GM18867 (cell line): ENCODE data around the gene LPAR5.
"Not testable (repeated sequence)": the region's sequence is repeated elsewhere in the genome, so short reads cannot be mapped to it uniquely, and the experiment has no call there.

Source experiments
- ATAC-seq: cut with Tn5 transposase; IDR thresholded peaks from one replicate; pipeline ENCODE4 v1.9.1; 2021; ENCODE audit warnings: mild to moderate bottlenecking, moderate library complexity; ENCODE audit not compliant: unreplicated experiment

Gene LPAR5

GRCh38 chr12:6607751-6608591, 27.8 kb downstream of the LPAR5 start:
- peak; percentile 30 for ATAC-seq

GRCh38 chr12:6606331-6607131, 29.2 kb downstream of the LPAR5 start:
- no peak for ATAC-seq

DNA sequence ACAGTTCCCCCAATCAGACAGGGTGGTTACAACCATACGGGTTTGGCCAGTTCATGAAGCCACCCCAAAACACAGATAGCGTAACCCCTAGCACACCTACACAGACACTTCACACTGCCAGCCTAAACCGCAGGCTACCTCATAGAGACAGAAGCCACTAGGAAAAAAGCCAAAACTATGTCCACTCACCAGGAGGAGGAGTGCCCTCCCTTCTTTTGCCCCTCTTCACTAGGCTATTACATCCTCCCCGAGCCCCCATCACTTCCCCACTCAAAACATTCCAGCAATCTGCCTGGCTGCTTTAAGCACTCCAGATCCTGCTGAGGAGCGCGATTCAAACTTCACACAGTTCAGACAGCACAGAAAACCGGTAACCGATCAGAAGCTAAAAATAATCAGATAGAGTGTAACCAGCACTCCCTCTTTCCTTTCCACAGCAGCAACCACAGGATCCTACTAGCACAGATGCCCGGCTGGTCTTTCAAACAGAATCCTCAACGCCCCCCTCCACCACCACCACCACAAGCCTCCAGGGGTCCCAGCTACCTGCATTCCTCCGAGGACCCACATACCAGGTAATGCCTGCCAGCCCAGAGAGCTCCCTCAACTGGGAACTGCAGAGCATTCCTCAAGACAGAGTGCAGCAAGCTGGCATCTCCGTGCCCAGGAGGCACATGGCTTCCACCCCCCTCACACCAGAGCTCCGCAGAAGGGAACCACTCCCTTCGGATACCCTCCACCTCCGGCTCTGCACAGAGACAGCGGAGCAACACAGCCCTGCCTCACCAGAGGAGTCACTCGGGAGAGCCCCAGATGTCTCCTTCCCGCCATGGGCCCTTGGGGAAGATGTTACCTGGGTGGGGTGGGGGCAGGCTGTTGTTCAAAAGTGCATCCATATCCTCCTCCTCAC, 30.1 kb downstream of the LPAR5 start:
- ATAC-seq = no peak

DNA sequence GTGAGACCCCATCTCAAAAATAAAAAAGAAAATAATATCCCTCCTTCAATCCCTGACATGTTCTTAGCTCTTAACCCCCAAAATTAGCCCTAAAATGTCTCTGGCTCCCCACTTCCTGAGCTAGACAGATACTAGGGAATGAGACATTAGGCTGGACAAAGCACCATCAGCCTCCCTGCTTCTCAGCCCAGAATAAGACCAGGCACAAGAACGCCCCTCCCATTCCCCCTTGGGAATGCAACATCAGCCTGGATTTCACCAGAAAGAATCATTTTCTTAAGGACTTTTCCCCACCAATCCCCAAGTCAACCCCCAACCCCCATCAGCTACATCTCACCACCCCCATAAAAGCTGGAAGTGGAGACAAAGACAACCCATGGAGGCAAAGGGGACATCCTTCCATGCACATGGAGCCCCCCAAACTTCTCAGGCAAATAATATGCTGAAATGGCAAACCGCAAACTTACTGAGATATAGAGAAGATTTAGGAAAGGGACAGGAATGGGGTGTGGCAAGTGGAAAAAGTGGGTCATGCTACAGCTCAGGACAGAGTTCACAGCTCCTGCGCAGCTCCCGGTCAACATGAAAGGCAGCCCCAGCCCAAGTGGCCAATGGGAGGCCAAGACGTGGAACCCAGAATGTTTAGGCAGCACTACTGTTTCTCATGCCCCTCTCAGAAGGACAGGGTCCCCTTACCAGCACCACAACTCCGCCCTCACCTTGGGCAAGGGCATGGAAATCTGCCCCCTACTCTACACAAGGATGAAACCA, 31.3 kb downstream of the LPAR5 start:
- no peak for ATAC-seq

DNA sequence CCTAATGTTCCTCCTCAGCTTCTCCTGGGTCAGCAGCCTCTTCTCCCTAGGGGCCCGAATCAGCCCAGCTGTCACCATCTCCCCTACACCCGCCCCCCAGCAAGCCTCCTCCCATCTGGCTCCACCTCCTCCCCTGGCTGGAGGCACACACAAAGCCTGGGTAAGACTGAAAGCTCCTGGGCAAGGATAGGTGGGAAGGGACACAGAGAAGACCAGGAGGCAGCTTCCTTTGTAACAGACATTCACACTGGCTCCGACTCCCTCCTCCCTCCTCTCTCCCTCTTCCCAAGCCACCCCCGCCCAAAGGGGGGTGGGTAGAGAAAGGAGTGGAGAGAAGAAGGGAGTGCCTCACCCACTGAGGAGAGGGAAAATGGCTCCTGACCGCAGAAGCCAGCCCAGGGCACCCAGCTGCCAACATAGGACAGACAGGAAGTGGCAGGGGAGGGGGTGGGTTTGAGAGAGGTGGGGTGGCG, 32.6 kb downstream of the LPAR5 start:
- ATAC-seq = no peak

- ATAC-seq = no peak
Observed at GRCh38 chr12:6602526-6602925, 33.2 kb downstream of the LPAR5 start.

DNA sequence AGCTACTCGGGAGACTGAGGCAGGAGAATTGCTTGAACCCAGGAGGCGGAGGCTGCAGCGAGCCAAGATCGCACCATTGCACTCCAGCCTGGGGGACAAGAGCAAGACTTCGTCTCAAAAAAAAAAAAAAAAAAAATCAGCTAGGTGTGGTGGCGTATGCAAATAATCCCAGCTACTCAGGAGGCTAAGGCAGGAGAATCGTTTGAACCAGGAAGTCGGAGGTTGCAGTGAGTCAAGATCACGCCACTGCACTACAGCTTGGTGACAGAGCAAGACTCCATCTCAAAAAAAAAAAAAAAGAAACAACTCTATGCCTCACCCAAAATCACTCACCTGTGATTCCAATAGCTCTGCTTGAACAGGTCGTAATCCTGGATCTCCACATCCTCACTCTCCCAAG, 40.1 kb downstream of the LPAR5 start:
- not testable (repeated sequence) for ATAC-seq

GRCh38 chr12:6592087-6592486, 43.7 kb downstream of the LPAR5 start:
- no peak for ATAC-seq

- not testable (repeated sequence) for ATAC-seq
Observed at GRCh38 chr12:6586569-6586968, 49.2 kb downstream of the LPAR5 start.

DNA sequence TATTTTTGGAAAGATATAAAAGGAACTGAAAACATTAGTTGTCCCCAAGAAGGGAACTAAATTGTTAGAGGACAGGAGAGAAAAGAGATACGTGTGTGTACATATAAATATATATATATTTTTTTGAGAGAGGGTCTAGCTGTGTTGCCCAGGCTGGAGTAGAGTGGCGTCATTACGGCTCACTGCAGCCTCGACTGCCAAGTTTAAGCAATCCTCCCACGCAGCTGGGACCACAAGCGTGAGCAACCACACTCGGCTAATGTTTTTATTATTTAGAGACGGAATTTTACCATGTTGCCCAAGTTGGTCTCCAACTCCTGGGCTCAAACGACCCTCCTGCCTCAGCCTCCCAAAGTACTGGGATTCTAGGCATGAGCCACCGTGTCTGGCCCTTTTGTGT, 51.5 kb downstream of the LPAR5 start:
- no peak for ATAC-seq

- no peak for ATAC-seq
Observed at GRCh38 chr12:6582959-6583358, 52.8 kb downstream of the LPAR5 start.

DNA sequence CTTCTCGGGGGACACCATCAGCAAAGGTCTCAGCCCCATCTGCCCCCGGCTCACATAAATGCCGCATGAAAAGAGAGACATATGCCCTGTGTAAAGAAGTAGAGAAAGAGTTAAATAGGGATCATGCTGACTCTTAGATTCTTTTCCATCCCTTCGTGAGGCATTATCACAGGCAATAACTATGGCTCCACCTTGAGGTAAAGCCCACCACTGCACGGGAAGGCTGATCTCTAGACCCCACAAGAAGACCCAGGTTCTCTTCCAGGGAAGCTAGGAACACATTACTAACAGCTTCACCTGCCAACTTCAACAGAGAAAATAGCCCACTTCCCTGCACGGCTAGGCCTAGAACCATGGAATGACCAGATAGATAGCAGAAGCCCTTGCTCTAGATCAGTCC, 53.6 kb downstream of the LPAR5 start:
- no peak for ATAC-seq

DNA sequence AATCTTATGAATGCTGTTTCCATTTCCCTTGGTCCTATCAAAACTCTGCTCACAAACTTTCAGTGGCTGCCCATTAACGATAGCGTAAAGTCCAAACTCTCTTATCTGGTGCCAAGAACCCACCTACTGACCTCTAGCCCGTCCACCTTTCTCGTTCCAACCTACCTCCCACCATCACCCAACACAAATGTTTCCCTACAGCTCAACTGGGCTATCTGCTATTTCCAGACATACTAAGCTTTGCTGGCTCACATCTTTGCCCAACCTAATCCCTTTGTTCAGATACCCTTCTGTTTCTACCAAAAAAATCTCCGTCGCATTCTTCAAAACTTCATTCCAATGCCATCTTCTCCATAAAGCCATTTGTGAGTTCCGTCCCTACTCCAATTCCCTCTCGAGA, 60.1 kb downstream of the LPAR5 start:
- ATAC-seq = no peak

DNA sequence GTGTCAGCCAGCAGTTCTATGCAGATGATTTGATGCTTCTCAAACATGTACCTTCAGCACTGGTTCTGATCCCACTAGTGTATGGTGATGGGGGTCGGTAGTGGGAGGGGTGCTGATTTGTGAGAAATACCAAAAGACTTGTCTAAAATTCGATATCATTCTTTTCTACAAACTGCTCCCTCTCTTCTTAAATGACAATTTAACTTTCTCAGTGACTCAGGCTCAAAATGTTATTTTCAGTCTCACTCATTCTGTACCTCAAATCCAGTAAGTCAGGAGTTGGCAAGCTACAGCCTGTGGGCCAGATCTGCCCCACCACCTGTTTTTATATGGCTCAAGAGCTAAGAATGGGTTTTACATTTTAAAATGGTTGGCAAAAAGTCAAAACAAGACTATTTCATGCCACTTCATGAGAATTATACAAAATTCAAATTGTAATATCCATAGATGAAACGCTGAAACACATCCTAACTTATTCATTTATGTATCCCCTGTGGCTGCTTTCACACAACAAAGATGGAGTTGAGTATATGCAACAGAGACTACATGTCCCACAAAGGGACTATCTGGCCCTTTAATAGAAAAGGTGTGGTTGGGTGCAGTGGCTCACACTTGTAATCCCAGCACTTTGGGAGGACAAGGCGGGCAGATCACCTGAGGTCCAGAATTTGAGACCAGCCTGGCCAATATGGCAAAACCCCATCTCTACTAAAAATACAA, 61.0 kb downstream of the LPAR5 start:
- ATAC-seq = no peak

GRCh38 chr12:6573001-6573400, 62.8 kb downstream of the LPAR5 start:
- ATAC-seq = no peak

DNA sequence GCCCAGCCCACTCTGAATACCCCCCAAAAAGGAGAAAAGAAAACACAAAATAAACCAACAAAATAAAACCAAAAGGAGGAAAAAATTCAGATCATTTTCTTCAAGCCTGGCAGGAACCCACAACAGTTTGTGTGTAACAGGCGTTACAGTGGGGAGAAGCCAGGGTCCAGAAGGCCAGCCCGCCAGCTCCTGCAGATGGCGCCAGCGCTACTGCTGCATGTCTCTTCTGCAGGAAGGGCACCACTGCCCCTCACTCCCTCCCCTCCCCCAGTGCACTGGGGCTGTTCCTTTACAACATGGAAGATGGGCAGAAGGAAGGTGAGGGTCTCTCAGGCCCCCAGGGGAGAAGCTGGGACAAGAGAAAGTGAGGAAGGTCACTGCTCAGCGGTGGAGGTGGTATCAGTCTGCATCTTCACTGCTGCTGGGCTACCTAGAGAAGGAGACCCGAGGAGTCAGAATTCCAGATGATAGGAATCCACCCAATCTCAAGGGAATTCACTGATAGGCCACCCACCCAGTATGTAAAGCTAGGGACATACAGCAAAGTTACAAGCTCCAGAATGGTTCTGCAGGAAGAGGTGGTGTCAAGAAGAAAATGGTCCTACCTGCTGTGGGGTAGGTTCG, 65.4 kb downstream of the LPAR5 start:
- ATAC-seq = no peak

- ATAC-seq = no peak
Observed at GRCh38 chr12:6569786-6570185, 66.0 kb downstream of the LPAR5 start.

GRCh38 chr12:6569312-6569711, 66.4 kb downstream of the LPAR5 start:
- ATAC-seq = no peak
